ENCODE measurements around the gene RGS16. TPM values are rescaled to one million over a fixed set of nuclear protein-coding genes. Genes with fewer than 3 reads are reported as not detected.

The RGS16 gene
- polyA plus RNA-seq, 1 donor (not counting 4 experiments of a cell fraction or from before 2014, with no cell fraction given) = 0.34 TPM

DNA sequence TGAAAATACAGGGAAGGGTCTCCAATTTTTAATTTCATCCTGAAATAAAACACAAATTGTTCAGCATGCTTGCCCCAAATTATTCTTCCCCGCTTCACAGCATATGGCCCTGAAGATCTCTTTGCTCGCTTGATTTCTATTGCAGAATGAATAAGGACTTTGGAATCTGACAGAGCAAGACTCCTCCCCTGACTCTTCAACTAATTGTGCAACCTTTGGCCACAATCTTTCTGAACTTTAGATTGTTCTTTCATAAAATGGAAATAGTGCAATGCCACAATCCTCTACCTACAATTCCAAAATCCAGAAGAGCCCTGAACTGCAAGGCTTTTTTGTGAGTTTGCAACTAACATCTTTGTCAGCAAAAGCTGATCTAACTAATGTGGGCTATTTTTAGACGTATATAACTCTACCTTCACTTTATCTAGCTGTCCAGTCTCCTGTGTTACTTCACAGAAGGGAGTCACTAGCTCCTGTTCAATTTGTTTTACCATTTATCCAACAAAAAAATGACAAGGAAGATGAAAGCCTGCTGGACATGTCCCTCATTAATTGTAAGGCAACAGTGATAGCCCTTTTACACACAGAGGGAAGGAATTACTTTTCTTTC is 28.5 kb downstream of the RGS16 start:
- DNase-seq (ENCODE audit: low read depth, low spot score) (no peak), FAIRE-seq (peak; percentile 64)
- Histone ChIP-seq H3K4me1 (ENCODE audit: control insufficient read depth, extremely low read depth, insufficient read depth, low read length) (peaks cover 11% of the 10 kb centered on the region), H3K9me3 (ENCODE audit: control insufficient read depth, low read depth, low read length) (no peaks in the 10 kb centered on the region), H3K27me3 (ENCODE audit: control insufficient read depth, extremely low read depth, insufficient read depth, low read length) (no peaks in the 10 kb centered on the region), H3K36me3 (ENCODE audit: control insufficient read depth in 2 of 2, extremely low read depth in 1 of 2, insufficient read depth in 2 of 2, low read length in 2 of 2) (peaks cover 0 to 1% of the 10 kb centered on the region in 2 experiments), H3K4me2 (ENCODE audit: control insufficient read depth, extremely low read depth, insufficient read depth, low read depth, low read length) (peak overlapping the region; percentile 12), H4K20me1 (ENCODE audit: control insufficient read depth, extremely low read depth, insufficient read depth, low read length) (no peaks in the 10 kb centered on the region), H3K9ac (ENCODE audit: control insufficient read depth, extremely low read depth, insufficient read depth, low read length) (no peak overlapping the region), H3K27ac (ENCODE audit: control insufficient read depth, insufficient read depth, low read length) (no peak overlapping the region), H2AFZ (ENCODE audit: control insufficient read depth, low read length) (no peak overlapping the region), H3K79me2 (ENCODE audit: control insufficient read depth, insufficient read depth, low read length) (no peaks in the 10 kb centered on the region), H3K9me1 (ENCODE audit: control insufficient read depth, extremely low read depth, insufficient read depth, low read length) (no peaks in the 10 kb centered on the region), H3K4me3 (ENCODE audit: control insufficient read depth in 2 of 3, extremely low read depth in 1 of 3, insufficient read depth in 2 of 3, low read depth in 1 of 3, low read length in 3 of 3) (no peak overlapping the region)
- dilution Hi-C loops (cut with MboI; ENCODE audit: extremely low pct_ligation_motif_present, low sequenced_read_pairs) = loop anchor here (25.0 kb wide), 3 partner anchors 138 to 488 kb away; partner anchors contain the start of gene NPL
- TF ChIP-seq, protein P1, sequence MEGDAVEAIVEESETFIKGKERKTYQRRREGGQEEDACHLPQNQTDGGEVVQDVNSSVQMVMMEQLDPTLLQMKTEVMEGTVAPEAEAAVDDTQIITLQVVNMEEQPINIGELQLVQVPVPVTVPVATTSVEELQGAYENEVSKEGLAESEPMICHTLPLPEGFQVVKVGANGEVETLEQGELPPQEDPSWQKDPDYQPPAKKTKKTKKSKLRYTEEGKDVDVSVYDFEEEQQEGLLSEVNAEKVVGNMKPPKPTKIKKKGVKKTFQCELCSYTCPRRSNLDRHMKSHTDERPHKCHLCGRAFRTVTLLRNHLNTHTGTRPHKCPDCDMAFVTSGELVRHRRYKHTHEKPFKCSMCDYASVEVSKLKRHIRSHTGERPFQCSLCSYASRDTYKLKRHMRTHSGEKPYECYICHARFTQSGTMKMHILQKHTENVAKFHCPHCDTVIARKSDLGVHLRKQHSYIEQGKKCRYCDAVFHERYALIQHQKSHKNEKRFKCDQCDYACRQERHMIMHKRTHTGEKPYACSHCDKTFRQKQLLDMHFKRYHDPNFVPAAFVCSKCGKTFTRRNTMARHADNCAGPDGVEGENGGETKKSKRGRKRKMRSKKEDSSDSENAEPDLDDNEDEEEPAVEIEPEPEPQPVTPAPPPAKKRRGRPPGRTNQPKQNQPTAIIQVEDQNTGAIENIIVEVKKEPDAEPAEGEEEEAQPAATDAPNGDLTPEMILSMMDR (optimal IDR thresholded peaks at IDR 0.05 in 1 of 3, IDR thresholded peaks at IDR 0.05 in 1 of 3, conservative IDR thresholded peaks at IDR 0.05 in 1 of 3; ENCODE audit: extremely low read depth in 1 of 3, insufficient read depth in 2 of 3, low read length in 3 of 3) = no peak
- no peak for TF ChIP-seq EZH2 (IDR thresholded peaks at IDR 0.05; ENCODE audit: low read length)

DNA sequence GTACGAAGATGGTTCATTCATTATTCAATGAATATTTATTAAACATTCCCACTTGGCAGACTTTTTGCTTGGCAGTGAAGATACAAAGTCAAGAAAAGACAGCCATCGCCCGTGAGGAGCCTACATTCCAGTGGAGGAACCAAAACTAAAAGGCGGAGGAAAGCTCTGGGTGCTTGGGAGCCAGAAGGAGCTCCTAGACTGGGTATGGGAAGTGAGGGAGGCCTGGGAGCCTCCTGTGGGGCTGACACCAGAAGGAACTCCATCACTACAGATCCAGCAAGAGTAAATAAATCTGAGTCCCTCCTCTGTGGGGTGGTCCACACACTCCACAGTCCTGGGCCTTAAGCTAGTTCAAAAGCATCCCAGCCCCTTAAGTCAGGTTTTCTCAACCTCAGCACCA is 30.0 kb downstream of the RGS16 start:
- no peak overlapping the region for H3K27ac ChIP-seq (ENCODE audit: control insufficient read depth, insufficient read depth, low read length)
- no peaks in the 10 kb centered on the region for H3K9me1 ChIP-seq (ENCODE audit: control insufficient read depth, extremely low read depth, insufficient read depth, low read length)
- DNase-seq (ENCODE audit: low read depth, low spot score) = no peak
- H3K27me3 ChIP-seq (ENCODE audit: control insufficient read depth, extremely low read depth, insufficient read depth, low read length) = no peaks in the 10 kb centered on the region
- H2AFZ ChIP-seq (ENCODE audit: control insufficient read depth, low read length) = no peak overlapping the region
- peaks cover 11% of the 10 kb centered on the region for H3K4me1 ChIP-seq (ENCODE audit: control insufficient read depth, extremely low read depth, insufficient read depth, low read length)
- H3K4me3 ChIP-seq (ENCODE audit: control insufficient read depth in 2 of 3, extremely low read depth in 1 of 3, insufficient read depth in 2 of 3, low read depth in 1 of 3, low read length in 3 of 3) = no peak overlapping the region
- FAIRE-seq = no peak
- H4K20me1 ChIP-seq (ENCODE audit: control insufficient read depth, extremely low read depth, insufficient read depth, low read length) = no peaks in the 10 kb centered on the region
- no peak overlapping the region for H3K4me2 ChIP-seq (ENCODE audit: control insufficient read depth, extremely low read depth, insufficient read depth, low read depth, low read length)
- H3K36me3 ChIP-seq (ENCODE audit: control insufficient read depth in 2 of 2, extremely low read depth in 1 of 2, insufficient read depth in 2 of 2, low read length in 2 of 2) = no peaks in the 10 kb centered on the region
- dilution Hi-C loops (cut with MboI; ENCODE audit: extremely low pct_ligation_motif_present, low sequenced_read_pairs) = no loop called here
- no peaks in the 10 kb centered on the region for H3K9me3 ChIP-seq (ENCODE audit: control insufficient read depth, low read depth, low read length)
- TF ChIP-seq, protein P1 (optimal IDR thresholded peaks at IDR 0.05 in 1 of 3, IDR thresholded peaks at IDR 0.05 in 1 of 3, conservative IDR thresholded peaks at IDR 0.05 in 1 of 3; ENCODE audit: extremely low read depth in 1 of 3, insufficient read depth in 2 of 3, low read length in 3 of 3) = no peak
- no peak for TF ChIP-seq EZH2 (IDR thresholded peaks at IDR 0.05; ENCODE audit: low read length)
- H3K9ac ChIP-seq (ENCODE audit: control insufficient read depth, extremely low read depth, insufficient read depth, low read length) = no peak overlapping the region
- H3K79me2 ChIP-seq (ENCODE audit: control insufficient read depth, insufficient read depth, low read length) = no peaks in the 10 kb centered on the region

Data from keratinocyte (primary cell).